Loucy (cell line): Measurements from ENCODE around the gene TNIP2.

Experiments used
- H2AFZ ChIP-seq: fragments of 200-600 bp; sonication (generic); 2 replicates; pipeline ENCODE4 v1.6.0; 2016; ENCODE audit warnings: antibody characterized with exemption, mild to moderate bottlenecking, low read length, moderate library complexity
- H3F3A ChIP-seq: fragments of 200-600 bp; 2 replicates; pipeline ENCODE4 v1.6.0; 2016; ENCODE audit warnings: antibody characterized with exemption, low read depth, mild to moderate bottlenecking
- H3K27me3 ChIP-seq: fragments of 200-600 bp; sonication (generic); 2 replicates; pipeline ENCODE4 v1.6.1; 2014; ENCODE audit warnings: low read length, mild to moderate bottlenecking; ENCODE audit not compliant: insufficient read depth, poor library complexity, severe bottlenecking
- H3K36me3 ChIP-seq: fragments of 200-600 bp; sonication (generic); 2 replicates; pipeline ENCODE4 v1.6.1; 2016; ENCODE audit warnings: low read length; ENCODE audit not compliant: insufficient read depth
- H3K4me1 ChIP-seq: fragments of 200-600 bp; sonication (generic); 2 replicates; pipeline ENCODE4 v1.5.1; 2014; ENCODE audit warnings: low read length, mild to moderate bottlenecking; ENCODE audit not compliant: insufficient read depth, poor library complexity, severe bottlenecking
- H3K4me2 ChIP-seq: fragments of 200-600 bp; sonication (generic); 2 replicates; pipeline ENCODE4 v1.6.0; 2014; ENCODE audit warnings: antibody characterized with exemption, low read length, low read depth, mild to moderate bottlenecking; ENCODE audit not compliant: poor library complexity, severe bottlenecking
- H3K4me3 ChIP-seq: fragments of 200-600 bp; sonication (generic); 2 replicates; pipeline ENCODE4 v1.5.1; 2014; ENCODE audit warnings: low read length, mild to moderate bottlenecking, mixed read lengths; ENCODE audit not compliant: poor library complexity, severe bottlenecking
- H3K79me2 ChIP-seq: fragments of 200-600 bp; sonication (generic); 2 replicates; pipeline ENCODE4 v1.6.1; 2014; ENCODE audit warnings: low read length; ENCODE audit not compliant: insufficient read depth
- H3K9ac ChIP-seq: fragments of 200-600 bp; sonication (generic); 2 replicates; pipeline ENCODE4 v1.6.0; 2014; ENCODE audit warnings: mild to moderate bottlenecking, low read depth, low read length, moderate library complexity; ENCODE audit not compliant: poor library complexity, severe bottlenecking
- H3K9me2 ChIP-seq: fragments of 200-600 bp; sonication (generic); replicated peaks from 2 replicates; pipeline ENCODE4 v1.6.1; 2016; ENCODE audit warnings: low read depth, low read length, mixed read lengths
- H3K9me3 ChIP-seq: fragments of 200-600 bp; sonication (generic); 2 replicates; pipeline ENCODE4 v1.6.1; 2014; ENCODE audit warnings: mild to moderate bottlenecking, antibody characterized with exemption, low read length, low read depth; ENCODE audit not compliant: insufficient read depth
- H4K20me1 ChIP-seq: fragments of 200-600 bp; sonication (generic); 2 replicates; pipeline ENCODE4 v1.6.0; 2014; ENCODE audit warnings: antibody characterized with exemption, low read length, mild to moderate bottlenecking; ENCODE audit not compliant: insufficient read depth, poor library complexity, severe bottlenecking
- CTCF ChIP-seq: fragments of 200-600 bp; sonication (generic); conservative IDR thresholded peaks from 2 replicates; pipeline ENCODE4 v1.5.1; 2014; ENCODE audit warnings: mild to moderate bottlenecking, antibody characterized with exemption, low read length
- EZH2phosphoT487 ChIP-seq: fragments of 200-600 bp; IDR thresholded peaks from 2 replicates; pipeline ENCODE4 v1.6.1; 2018; ENCODE audit warnings: antibody characterized with exemption, mild to moderate bottlenecking, moderate library complexity, borderline replicate concordance

TNIP2 gene

GRCh38 chr4:2712261-2712842, 43.8 kb downstream of the TNIP2 start:
- H3K4me3 ChIP-seq, result no peak overlapping the region
- no peaks in the 10 kb centered on the region for H3K27me3 ChIP-seq
- H3F3A ChIP-seq, result no peaks in the 10 kb centered on the region
- no peak overlapping the region for H2AFZ ChIP-seq
- peaks cover 4% of the 10 kb centered on the region for H3K4me1 ChIP-seq
- H3K79me2 ChIP-seq, result no peaks in the 10 kb centered on the region
- H3K9me3 ChIP-seq, result no peaks in the 10 kb centered on the region
- H3K4me2 ChIP-seq, result no peak overlapping the region
- peaks cover 21% of the 10 kb centered on the region; the same call in 1 of the 2 replicates for H3K36me3 ChIP-seq
- H3K9ac ChIP-seq, result no peak overlapping the region
- no peaks in the 10 kb centered on the region for H3K9me2 ChIP-seq
- H4K20me1 ChIP-seq, result peaks cover 2% of the 10 kb centered on the region
- peak; percentile 56 for TF ChIP-seq CTCF
- TF ChIP-seq EZH2phosphoT487, result no peak

GRCh38 chr4:2702770-2703169, 53.4 kb downstream of the TNIP2 start:
- Histone ChIP-seq H3K36me3 (peaks cover 61% of the 10 kb centered on the region; the same call in 1 of the 2 replicates), H3K9me3 (no peaks in the 10 kb centered on the region), H2AFZ (no peak overlapping the region), H4K20me1 (no peaks in the 10 kb centered on the region), H3K4me2 (no peak overlapping the region), H3K9ac (no peak overlapping the region), H3K9me2 (no peaks in the 10 kb centered on the region), H3K4me1 (no peaks in the 10 kb centered on the region), H3F3A (no peaks in the 10 kb centered on the region), H3K4me3 (no peak overlapping the region), H3K27me3 (no peaks in the 10 kb centered on the region), H3K79me2 (no peaks in the 10 kb centered on the region)
- no peak for TF ChIP-seq EZH2phosphoT487
- no peak for TF ChIP-seq CTCF

GRCh38 chr4:2702361-2702760, 53.8 kb downstream of the TNIP2 start:
- Histone ChIP-seq H4K20me1 (no peaks in the 10 kb centered on the region), H3K9me2 (no peaks in the 10 kb centered on the region), H3K4me2 (no peak overlapping the region), H3F3A (no peaks in the 10 kb centered on the region), H2AFZ (no peak overlapping the region), H3K9ac (no peak overlapping the region), H3K4me1 (no peaks in the 10 kb centered on the region), H3K9me3 (no peaks in the 10 kb centered on the region), H3K27me3 (no peaks in the 10 kb centered on the region), H3K36me3 (peaks cover 65% of the 10 kb centered on the region; the same call in 1 of the 2 replicates), H3K4me3 (no peak overlapping the region), H3K79me2 (no peaks in the 10 kb centered on the region)
- no peak for TF ChIP-seq EZH2phosphoT487
- TF ChIP-seq CTCF, result no peak
